IMR-90 (cell line): Measurements from ENCODE around the gene HDAC5. TPM values are rescaled to one million over a fixed set of nuclear protein-coding genes. Genes with fewer than 3 reads are reported as not detected.

Source experiments
- ATAC-seq: fragments of 200-7000 bp; cut with Tn5 transposase; 2 replicates; pipeline ENCODE4 v1.9.1; 2020; ENCODE audit warnings: low read depth, mild to moderate bottlenecking, moderate library complexity
- BruUV-seq: library from RNA; stranded (reverse); fragments of 400-500 nt; replicated peaks from 2 replicates; lab custom pipeline; 2021; lab: Mats Ljungman, UMichigan
- CTCF ChIA-PET: fragments of 300-600 bp; formaldehyde crosslinking; extraction: SDS; loops from one replicate; lab custom pipeline; 2021; ENCODE audit warnings: antibody characterized with exemption; lab: Yijun Ruan, JAX
- POLR2A ChIA-PET: fragments of 300-600 bp; sonication (Branson Sonifier 250); formaldehyde crosslinking; loops from one replicate; lab custom pipeline; 2022; ENCODE audit warnings: antibody characterized with exemption; ENCODE audit not compliant: unreplicated experiment; lab: Charles Lee
- DNase-seq: peaks from one replicate; pipeline ENCODE4 v3.0.0; 2013
- H2AFZ ChIP-seq: replicated peaks from 2 replicates; pipeline ENCODE3; 2013; ENCODE audit warnings: low read length, mild to moderate bottlenecking; ENCODE audit not compliant: poor library complexity
- H2AK5ac ChIP-seq: 2 replicates; pipeline ENCODE4 v1.6.1; 2013; ENCODE audit warnings: low read depth, low read length, inconsistent platforms
- H2AK9ac ChIP-seq: replicated peaks from 2 replicates; pipeline ENCODE3; 2013; ENCODE audit warnings: mild to moderate bottlenecking, low read depth, low read length, moderate library complexity; ENCODE audit not compliant: poor library complexity
- H2BK120ac ChIP-seq: 2 replicates; pipeline ENCODE4 v1.6.1; 2013; ENCODE audit warnings: low read depth, low read length, inconsistent platforms
- H2BK15ac ChIP-seq: 3 replicates; pipeline ENCODE4 v1.6.1; 2013; ENCODE audit warnings: low read depth, low read length, inconsistent platforms
- H2BK20ac ChIP-seq: 2 replicates; pipeline ENCODE4 v1.6.1; 2013; ENCODE audit warnings: low read depth, mild to moderate bottlenecking, inconsistent platforms, low read length, moderate library complexity
- H2BK5ac ChIP-seq: 2 replicates; pipeline ENCODE4 v1.6.1; 2013; ENCODE audit warnings: mild to moderate bottlenecking, low read depth, low read length, inconsistent platforms; ENCODE audit not compliant: poor library complexity, severe bottlenecking
- H3K14ac ChIP-seq: replicated peaks from 2 replicates; pipeline ENCODE4 v1.6.1; 2013; ENCODE audit warnings: low read depth, low read length, inconsistent platforms
- H3K18ac ChIP-seq: 2 replicates; pipeline ENCODE4 v1.6.1; 2013; ENCODE audit warnings: low read depth, low read length, control low read depth
- H3K23ac ChIP-seq: 2 replicates; pipeline ENCODE4 v1.6.1; 2013; ENCODE audit warnings: low read depth, low read length, inconsistent platforms
- H3K27ac ChIP-seq: 2 replicates; pipeline ENCODE4 v1.5.1; 2013; ENCODE audit warnings: mild to moderate bottlenecking, control low read depth, low read length; ENCODE audit not compliant: insufficient read depth
- H3K27me3 ChIP-seq: 2 replicates; pipeline ENCODE4 v1.6.1; 2013; ENCODE audit warnings: low read length; ENCODE audit not compliant: control insufficient read depth, insufficient read depth
- H3K36me3 ChIP-seq: 2 replicates; pipeline ENCODE4 v1.6.1; 2013; ENCODE audit warnings: low read length, mixed read lengths; ENCODE audit not compliant: control insufficient read depth, insufficient read depth
- H3K4ac ChIP-seq: 2 replicates; pipeline ENCODE4 v1.6.1; 2013; ENCODE audit warnings: low read depth, low read length, inconsistent platforms
- H3K4me1 ChIP-seq: 2 replicates; pipeline ENCODE4 v1.6.1; 2013; ENCODE audit warnings: low read length, mixed read lengths; ENCODE audit not compliant: control insufficient read depth, insufficient read depth
- H3K4me2 ChIP-seq: 2 replicates; pipeline ENCODE4 v1.6.1; 2013; ENCODE audit warnings: low read depth, mild to moderate bottlenecking, control low read depth, low read length, moderate library complexity
- H3K4me3 ChIP-seq: 2 replicates; pipeline ENCODE4 v1.5.1; 2013; ENCODE audit warnings: low read depth, mild to moderate bottlenecking, control low read depth, low read length, moderate library complexity; ENCODE audit not compliant: insufficient read depth
- H3K56ac ChIP-seq: 2 replicates; pipeline ENCODE4 v1.6.1; 2013; ENCODE audit warnings: low read length, inconsistent platforms; ENCODE audit not compliant: insufficient read depth; ENCODE audit errors: extremely low read depth
- H3K79me1 ChIP-seq, 2 experiments: 2 replicates each; pipeline ENCODE4 v1.6.1; 2013; ENCODE audit warnings: low read length in 2 of 2, inconsistent platforms in 1 of 2, low read depth in 1 of 2
- H3K9ac ChIP-seq: 2 replicates; pipeline ENCODE4 v1.6.1; 2013; ENCODE audit warnings: low read depth, low read length, control low read depth
- H3K9me1 ChIP-seq: 2 replicates; pipeline ENCODE4 v1.6.1; 2013; ENCODE audit warnings: low read length, inconsistent platforms; ENCODE audit not compliant: insufficient read depth
- H3K9me3 ChIP-seq: 2 replicates; pipeline ENCODE4 v1.6.1; 2013; ENCODE audit warnings: low read length; ENCODE audit not compliant: control insufficient read depth, insufficient read depth
- H4K20me1 ChIP-seq: 2 replicates; pipeline ENCODE4 v1.6.1; 2013; ENCODE audit warnings: low read length, inconsistent platforms; ENCODE audit not compliant: insufficient read depth
- H4K5ac ChIP-seq: 2 replicates; pipeline ENCODE4 v1.6.1; 2013; ENCODE audit warnings: mild to moderate bottlenecking, low read depth, low read length, control low read depth
- H4K8ac ChIP-seq, 2 experiments: 2 replicates each; pipeline ENCODE4 v1.6.1; 2013; ENCODE audit warnings: low read depth in 2 of 2, low read length in 2 of 2, control low read depth in 1 of 2, inconsistent platforms in 1 of 2
- H4K91ac ChIP-seq: 2 replicates; pipeline ENCODE4 v1.6.1; 2013; ENCODE audit warnings: low read depth, low read length, inconsistent platforms; ENCODE audit not compliant: insufficient read depth
- BHLHE40 ChIP-seq: fragments of 150-350 bp; IDR thresholded peaks from 2 replicates; pipeline ENCODE4 v1.6.1; 2016; ENCODE audit warnings: mild to moderate bottlenecking, low read depth, low read length
- CEBPB ChIP-seq: IDR thresholded peaks from 2 replicates; pipeline ENCODE4 v1.6.1; 2012; ENCODE audit warnings: low read depth, low read length, improper control_type of control experiment
- CHD1 ChIP-seq: IDR thresholded peaks from 2 replicates; pipeline ENCODE4 v1.6.1; 2012; ENCODE audit warnings: low read depth, low read length, improper control_type of control experiment
- CTCF ChIP-seq: conservative IDR thresholded peaks from 2 replicates; pipeline ENCODE4 v1.5.1; 2012; ENCODE audit warnings: mild to moderate bottlenecking, low read depth, low read length, improper control_type of control experiment
- FOS ChIP-seq: fragments of 150-350 bp; IDR thresholded peaks from 2 replicates; pipeline ENCODE4 v1.6.1; 2016; ENCODE audit warnings: low read depth, low read length
- MAFK ChIP-seq: IDR thresholded peaks from 2 replicates; pipeline ENCODE4 v1.6.1; 2012; ENCODE audit warnings: low read depth, low read length, improper control_type of control experiment
- MAZ ChIP-seq: IDR thresholded peaks from 2 replicates; pipeline ENCODE4 v1.6.1; 2012; ENCODE audit warnings: low read depth, mild to moderate bottlenecking, low read length, improper control_type of control experiment, moderate library complexity, borderline replicate concordance
- MXI1 ChIP-seq: IDR thresholded peaks from 2 replicates; pipeline ENCODE4 v1.6.1; 2012; ENCODE audit warnings: low read depth, mild to moderate bottlenecking, low read length, moderate library complexity, borderline replicate concordance
- NFE2L2 ChIP-seq: fragments of 150-350 bp; IDR thresholded peaks from 2 replicates; pipeline ENCODE4 v1.6.1; 2016; ENCODE audit warnings: low read depth, mild to moderate bottlenecking, low read length
- POLR2A ChIP-seq: IDR thresholded peaks from 2 replicates; pipeline ENCODE4 v1.6.1; 2012; ENCODE audit warnings: mild to moderate bottlenecking, low read depth, low read length
- RAD21 ChIP-seq: IDR thresholded peaks from 2 replicates; pipeline ENCODE4 v1.6.1; 2012; ENCODE audit warnings: low read length, improper control_type of control experiment
- RCOR1 ChIP-seq: IDR thresholded peaks from 2 replicates; pipeline ENCODE4 v1.6.1; 2012; ENCODE audit warnings: mild to moderate bottlenecking, low read length, improper control_type of control experiment; ENCODE audit not compliant: insufficient replicate concordance
- RFX5 ChIP-seq: IDR thresholded peaks from 2 replicates; pipeline ENCODE4 v1.8.0; 2012; ENCODE audit warnings: low read depth, mild to moderate bottlenecking, low read length, moderate library complexity
- SMC3 ChIP-seq: fragments of 150-350 bp; IDR thresholded peaks from 2 replicates; pipeline ENCODE4 v1.6.1; 2016; ENCODE audit warnings: low read depth, mild to moderate bottlenecking, antibody characterized with exemption, low read length, moderate library complexity
- WGBS, 2 experiments: methylation state at CpG; one replicate each; pipeline versions ENCODE4 v1.1.5 to v1.1.7; 2013; ENCODE audit warnings: missing lambda C conversion rate in 2 of 2; ENCODE audit not compliant: insufficient read length in 1 of 2; ENCODE audit errors: extremely low coverage in 2 of 2; 5-methylcytosine and 5-hydroxymethylcytosine counted together
- dilution Hi-C: fragments of 300-500 bp; cut with HindIII; formaldehyde crosslinking; loops from one replicate; pipeline ENCODE4 v1.14.3; 2018; ENCODE audit warnings: low sequenced_read_pairs; ENCODE audit not compliant: unreplicated experiment
- in situ Hi-C: fragments of 300-500 bp; cut with MboI; formaldehyde crosslinking; loops from 3 replicates; pipeline ENCODE4 v1.14.3; 2019; ENCODE audit warnings: low sequenced_read_pairs, inconsistent platforms, mixed read lengths
- intact Hi-C: fragments of 100-400 bp; cut with micrococcal nuclease; formaldehyde crosslinking; loops from 2 replicates; pipeline ENCODE4 v1.10.0; 2022
- polyA plus RNA-seq, 3 experiments: library from polyadenylated mRNA; depleted of rRNA; stranded (reverse); fragments of >200 nt; gene quantifications; 2 replicates each; pipeline ENCODE4 v1.2.3, GENCODE V29; 2012; ENCODE audit warnings: low replicate concordance in 1 of 3
- total RNA-seq: library from RNA; depleted of rRNA; stranded (reverse); fragments of >200 nt; gene quantifications from 2 replicates; pipeline ENCODE4 v1.2.3, GENCODE V29; 2012
- TF ChIP-seq, protein P1 (sequence below): fragments of 150-350 bp; IDR thresholded peaks from 2 replicates; pipeline ENCODE4 v1.6.1; 2016; ENCODE audit warnings: low read depth, mild to moderate bottlenecking, low read length, moderate library complexity, borderline replicate concordance
- TF ChIP-seq, protein P2 (sequence below): fragments of 150-350 bp; IDR thresholded peaks from 2 replicates; pipeline ENCODE4 v1.6.1; 2017; ENCODE audit warnings: mild to moderate bottlenecking, antibody characterized with exemption, low read length, low read depth

The HDAC5 gene
- total and polyA plus RNA-seq, 2 of the 4 experiments (the other 2 are of a cell fraction), result 47.0 to 61.3 TPM

DNA sequence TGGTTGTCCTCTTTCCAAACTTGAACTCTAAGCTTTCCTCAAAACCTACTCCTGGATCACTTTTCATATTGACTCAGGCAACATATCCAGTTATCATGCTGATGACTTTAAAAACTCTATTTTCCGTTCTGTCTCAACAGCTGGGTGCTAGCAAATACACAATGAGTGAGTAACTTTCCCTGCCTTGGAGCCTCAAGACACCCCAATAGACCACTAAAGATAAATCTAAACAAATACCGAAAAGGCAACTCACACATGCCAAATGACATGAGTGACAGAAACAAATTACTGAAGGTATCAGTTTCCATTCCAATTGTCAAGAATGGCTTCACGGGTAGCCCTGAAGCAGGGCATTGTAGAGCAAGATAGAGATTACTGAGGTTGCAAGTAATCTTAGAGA, 93.0 kb downstream of the HDAC5 start:
- intact Hi-C loops (no loop called here), in situ Hi-C loops (no loop called here)

More for the DNA sequence above, 93.0 kb downstream of the HDAC5 start:
- no TSS peak for BruUV-seq
- H3K9me1 ChIP-seq, result peaks cover 17% of the 10 kb centered on the region
- no peaks in the 10 kb centered on the region for H3K9me3 ChIP-seq
- ATAC-seq (no peak), DNase-seq (no peak)
- CTCF ChIA-PET, result interaction anchor here (0.7 to 1.6 kb wide), 2 partner anchors 10 to 13 kb away, joined by 3 to 7 read pairs; no protein-coding TSS in a partner anchor
- no peak overlapping the region for H3K4me3 ChIP-seq
- no peak overlapping the region for H3K23ac ChIP-seq
- H4K5ac ChIP-seq, result no peak overlapping the region
- H4K8ac ChIP-seq, result no peak overlapping the region
- H4K91ac ChIP-seq, result no peak overlapping the region
- no peak overlapping the region for H2AFZ ChIP-seq
- H3K27me3 ChIP-seq, result no peaks in the 10 kb centered on the region
- TF ChIP-seq RFX5 (no peak), NFE2L2 (no peak), CTCF (no peak), POLR2A (no peak), BHLHE40 (no peak), FOS (no peak), SMC3 (no peak), CEBPB (no peak), MAZ (no peak), RAD21 (no peak), RCOR1 (no peak), MAFK (no peak), MXI1 (no peak), CHD1 (no peak)
- TF ChIP-seq, protein P1, sequence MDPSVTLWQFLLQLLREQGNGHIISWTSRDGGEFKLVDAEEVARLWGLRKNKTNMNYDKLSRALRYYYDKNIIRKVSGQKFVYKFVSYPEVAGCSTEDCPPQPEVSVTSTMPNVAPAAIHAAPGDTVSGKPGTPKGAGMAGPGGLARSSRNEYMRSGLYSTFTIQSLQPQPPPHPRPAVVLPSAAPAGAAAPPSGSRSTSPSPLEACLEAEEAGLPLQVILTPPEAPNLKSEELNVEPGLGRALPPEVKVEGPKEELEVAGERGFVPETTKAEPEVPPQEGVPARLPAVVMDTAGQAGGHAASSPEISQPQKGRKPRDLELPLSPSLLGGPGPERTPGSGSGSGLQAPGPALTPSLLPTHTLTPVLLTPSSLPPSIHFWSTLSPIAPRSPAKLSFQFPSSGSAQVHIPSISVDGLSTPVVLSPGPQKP, result no peak
- TF ChIP-seq, protein P2, sequence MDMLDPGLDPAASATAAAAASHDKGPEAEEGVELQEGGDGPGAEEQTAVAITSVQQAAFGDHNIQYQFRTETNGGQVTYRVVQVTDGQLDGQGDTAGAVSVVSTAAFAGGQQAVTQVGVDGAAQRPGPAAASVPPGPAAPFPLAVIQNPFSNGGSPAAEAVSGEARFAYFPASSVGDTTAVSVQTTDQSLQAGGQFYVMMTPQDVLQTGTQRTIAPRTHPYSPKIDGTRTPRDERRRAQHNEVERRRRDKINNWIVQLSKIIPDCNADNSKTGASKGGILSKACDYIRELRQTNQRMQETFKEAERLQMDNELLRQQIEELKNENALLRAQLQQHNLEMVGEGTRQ, result no peak
- H3K9ac ChIP-seq, result no peak overlapping the region
- H2BK5ac ChIP-seq, result no peak overlapping the region
- dilution Hi-C loops, result no loop called here
- H3K27ac ChIP-seq, result no peak overlapping the region
- no peak overlapping the region for H3K56ac ChIP-seq
- H3K18ac ChIP-seq, result no peak overlapping the region
- H3K79me1 ChIP-seq, result peaks cover 17 to 38% of the 10 kb centered on the region in 2 experiments
- H2AK9ac ChIP-seq, result no peak overlapping the region
- H2BK15ac ChIP-seq, result no peak overlapping the region
- no peak overlapping the region for H2AK5ac ChIP-seq
- no peaks in the 10 kb centered on the region for H3K4me1 ChIP-seq
- no peak overlapping the region for H3K4ac ChIP-seq
- POLR2A ChIA-PET, result no interaction called here
- no peak overlapping the region for H2BK20ac ChIP-seq
- H3K14ac ChIP-seq, result no peak overlapping the region
- H3K4me2 ChIP-seq, result no peak overlapping the region
- peaks cover 26% of the 10 kb centered on the region for H3K36me3 ChIP-seq
- no peak overlapping the region for H2BK120ac ChIP-seq
- peaks cover 11% of the 10 kb centered on the region for H4K20me1 ChIP-seq
- WGBS, 2 experiments, result no CpG with 5 or more reads among the region's 3 CpGs
